ENCODE measurements around the gene SLC9A9. TPM values are rescaled to one million over a fixed set of nuclear protein-coding genes. Genes with fewer than 3 reads are reported as not detected.

Gene SLC9A9
- total RNA-seq, 4 donors from 2014 or later, result 13.4 to 15.0 (median 14.4) TPM

DNA sequence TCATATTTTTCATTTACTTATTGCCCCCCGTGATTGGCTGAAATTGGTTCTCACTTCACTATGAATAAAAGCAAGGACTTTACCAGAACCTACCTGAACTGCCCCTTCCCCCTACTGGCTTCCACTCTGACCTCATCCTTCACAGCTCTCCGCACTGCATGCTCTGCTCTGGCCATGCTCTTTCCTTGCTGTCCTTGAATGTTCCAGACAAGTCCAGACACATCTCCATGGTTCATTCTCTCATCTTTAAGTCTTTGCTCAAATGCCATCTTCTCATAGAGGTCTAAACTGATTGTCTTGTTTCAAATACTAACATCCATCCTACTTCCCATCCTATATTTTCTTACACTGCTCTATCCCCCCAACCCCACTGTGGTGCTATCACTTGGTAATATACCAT lies 599.3 kb downstream of the SLC9A9 start:
- DNase-seq (ENCODE audit: extremely low spot score), result no peak
- Histone ChIP-seq H3K4me3 (no peak overlapping the region), H3K4me1 (no peaks in the 10 kb centered on the region), H3K27ac (replicated peaks in 1 of 4) (no peak overlapping the region), H3K9me3 (no peaks in the 10 kb centered on the region), H3K27me3 (no peaks in the 10 kb centered on the region), H3K36me3 (no peaks in the 10 kb centered on the region)
- intact Hi-C loops (cut with DNase I), result no loop called here
- TF ChIP-seq POLR2AphosphoS5 (IDR thresholded peaks at IDR 0.05) (no peak), POLR2A (IDR thresholded peaks at IDR 0.05; ENCODE audit: low read depth) (no peak), EP300 (IDR thresholded peaks at IDR 0.05) (no peak)
- TF ChIP-seq, protein P1, sequence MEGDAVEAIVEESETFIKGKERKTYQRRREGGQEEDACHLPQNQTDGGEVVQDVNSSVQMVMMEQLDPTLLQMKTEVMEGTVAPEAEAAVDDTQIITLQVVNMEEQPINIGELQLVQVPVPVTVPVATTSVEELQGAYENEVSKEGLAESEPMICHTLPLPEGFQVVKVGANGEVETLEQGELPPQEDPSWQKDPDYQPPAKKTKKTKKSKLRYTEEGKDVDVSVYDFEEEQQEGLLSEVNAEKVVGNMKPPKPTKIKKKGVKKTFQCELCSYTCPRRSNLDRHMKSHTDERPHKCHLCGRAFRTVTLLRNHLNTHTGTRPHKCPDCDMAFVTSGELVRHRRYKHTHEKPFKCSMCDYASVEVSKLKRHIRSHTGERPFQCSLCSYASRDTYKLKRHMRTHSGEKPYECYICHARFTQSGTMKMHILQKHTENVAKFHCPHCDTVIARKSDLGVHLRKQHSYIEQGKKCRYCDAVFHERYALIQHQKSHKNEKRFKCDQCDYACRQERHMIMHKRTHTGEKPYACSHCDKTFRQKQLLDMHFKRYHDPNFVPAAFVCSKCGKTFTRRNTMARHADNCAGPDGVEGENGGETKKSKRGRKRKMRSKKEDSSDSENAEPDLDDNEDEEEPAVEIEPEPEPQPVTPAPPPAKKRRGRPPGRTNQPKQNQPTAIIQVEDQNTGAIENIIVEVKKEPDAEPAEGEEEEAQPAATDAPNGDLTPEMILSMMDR (IDR thresholded peaks at IDR 0.05), result no peak
- 89% methylated on average over 2 of the region's 2 CpGs for WGBS

DNA sequence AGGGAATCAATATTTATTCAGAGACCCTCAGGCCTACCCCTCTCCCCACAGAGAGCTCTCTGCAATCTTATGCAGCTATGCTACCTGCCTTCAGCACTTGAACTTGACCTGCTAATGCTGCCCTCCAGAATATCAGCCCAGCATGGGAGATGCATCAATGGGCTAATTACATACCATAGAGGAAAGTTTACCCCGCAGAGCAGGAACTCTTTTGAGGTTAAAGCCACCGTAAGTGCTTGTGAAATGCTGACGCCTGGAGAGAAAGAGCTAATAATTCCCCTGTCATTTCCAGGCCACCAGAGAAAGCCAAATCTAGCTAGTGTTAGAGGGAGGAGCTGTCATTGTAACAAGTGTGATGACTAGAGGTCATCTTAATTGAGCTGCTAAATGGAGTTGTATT lies 601.2 kb downstream of the SLC9A9 start:
- no peaks in the 10 kb centered on the region for H3K9me3 ChIP-seq
- 91% methylated on average over 3 of the region's 3 CpGs for WGBS
- H3K4me3 ChIP-seq, result no peak overlapping the region
- TF ChIP-seq, protein P1 (IDR thresholded peaks at IDR 0.05), result no peak
- TF ChIP-seq EP300 (IDR thresholded peaks at IDR 0.05) (no peak), POLR2AphosphoS5 (IDR thresholded peaks at IDR 0.05) (no peak), POLR2A (IDR thresholded peaks at IDR 0.05; ENCODE audit: low read depth) (no peak)
- H3K27ac ChIP-seq (replicated peaks in 1 of 4), result no peak overlapping the region
- peaks cover 0 to 6% (median 3%) of the 10 kb centered on the region in 4 donors for H3K4me1 ChIP-seq
- H3K36me3 ChIP-seq, result no peaks in the 10 kb centered on the region
- intact Hi-C loops (cut with DNase I), result no loop called here
- DNase-seq (ENCODE audit: extremely low spot score), result no peak
- H3K27me3 ChIP-seq, result no peaks in the 10 kb centered on the region

DNA sequence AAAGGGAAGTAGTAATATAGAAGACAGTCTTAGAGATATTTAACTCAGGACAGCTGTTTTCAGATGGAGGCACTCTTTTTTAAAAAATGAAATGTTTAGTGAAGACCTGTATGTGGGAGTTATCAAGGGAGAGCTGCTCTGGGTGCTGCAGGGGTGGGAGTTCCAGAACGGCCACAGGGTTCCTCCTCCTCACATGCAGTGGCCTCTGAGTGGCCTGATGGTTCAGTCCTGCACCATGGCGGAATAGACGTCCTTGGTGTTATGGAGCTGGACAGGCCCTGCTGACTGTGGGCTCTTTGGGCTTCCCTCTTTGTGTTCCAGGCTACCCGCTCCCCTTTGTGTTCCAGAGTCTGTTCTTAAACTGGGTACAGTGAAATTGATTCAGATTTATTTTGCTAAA lies 602.6 kb downstream of the SLC9A9 start:
- Histone ChIP-seq H3K36me3 (no peaks in the 10 kb centered on the region), H3K27ac (replicated peaks in 1 of 4) (no peak overlapping the region), H3K4me1 (peaks cover 0 to 19% (median 14%) of the 10 kb centered on the region in 4 donors), H3K9me3 (no peaks in the 10 kb centered on the region), H3K4me3 (no peak overlapping the region), H3K27me3 (no peaks in the 10 kb centered on the region)
- 92% methylated on average over 4 of the region's 4 CpGs for WGBS
- TF ChIP-seq, protein P1 (IDR thresholded peaks at IDR 0.05), result no peak
- TF ChIP-seq POLR2AphosphoS5 (IDR thresholded peaks at IDR 0.05), result no peak
- no peak for TF ChIP-seq POLR2A (IDR thresholded peaks at IDR 0.05; ENCODE audit: low read depth)
- no peak for TF ChIP-seq EP300 (IDR thresholded peaks at IDR 0.05)
- intact Hi-C loops (cut with DNase I), result no loop called here
- DNase-seq (ENCODE audit: extremely low spot score), result no peak

DNA sequence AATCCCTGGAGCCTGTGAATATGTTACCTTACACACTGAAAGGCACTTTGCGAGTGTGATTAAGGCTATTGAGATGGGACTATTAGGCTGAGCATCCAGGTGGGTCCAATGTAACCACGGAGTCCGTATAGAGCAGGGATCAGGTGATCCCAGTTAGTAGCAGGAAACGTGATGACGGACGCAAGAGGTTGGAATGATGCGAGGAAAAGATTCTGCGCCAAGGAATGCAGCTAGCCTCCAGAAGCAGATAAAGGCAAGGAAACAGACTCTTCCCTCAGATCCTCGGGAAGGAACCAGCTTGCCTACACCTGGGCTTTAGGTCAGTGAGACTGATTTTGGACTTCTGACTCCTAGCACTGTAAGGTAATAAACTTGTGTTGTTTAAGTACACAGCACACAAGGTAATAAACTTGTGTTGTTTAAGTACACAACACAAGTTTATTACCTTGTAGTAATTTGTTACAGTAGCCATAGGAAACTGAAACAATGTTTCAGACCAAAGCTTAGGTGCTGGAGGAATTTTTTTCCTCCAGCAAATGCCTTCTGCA lies 603.7 kb downstream of the SLC9A9 start:
- H3K27ac ChIP-seq (replicated peaks in 1 of 4), result no peak overlapping the region
- DNase-seq (ENCODE audit: extremely low spot score), result no peak
- WGBS, result 90% methylated on average over 9 of the region's 9 CpGs
- peaks cover 0 to 19% (median 14%) of the 10 kb centered on the region in 4 donors for H3K4me1 ChIP-seq
- no peak for TF ChIP-seq POLR2A (IDR thresholded peaks at IDR 0.05; ENCODE audit: low read depth)
- TF ChIP-seq, protein P1 (IDR thresholded peaks at IDR 0.05), result no peak
- TF ChIP-seq EP300 (IDR thresholded peaks at IDR 0.05), result no peak
- TF ChIP-seq POLR2AphosphoS5 (IDR thresholded peaks at IDR 0.05), result no peak
- intact Hi-C loops (cut with DNase I), result no loop called here
- H3K36me3 ChIP-seq, result no peaks in the 10 kb centered on the region
- no peaks in the 10 kb centered on the region for H3K27me3 ChIP-seq
- no peaks in the 10 kb centered on the region for H3K9me3 ChIP-seq
- H3K4me3 ChIP-seq, result no peak overlapping the region

DNA sequence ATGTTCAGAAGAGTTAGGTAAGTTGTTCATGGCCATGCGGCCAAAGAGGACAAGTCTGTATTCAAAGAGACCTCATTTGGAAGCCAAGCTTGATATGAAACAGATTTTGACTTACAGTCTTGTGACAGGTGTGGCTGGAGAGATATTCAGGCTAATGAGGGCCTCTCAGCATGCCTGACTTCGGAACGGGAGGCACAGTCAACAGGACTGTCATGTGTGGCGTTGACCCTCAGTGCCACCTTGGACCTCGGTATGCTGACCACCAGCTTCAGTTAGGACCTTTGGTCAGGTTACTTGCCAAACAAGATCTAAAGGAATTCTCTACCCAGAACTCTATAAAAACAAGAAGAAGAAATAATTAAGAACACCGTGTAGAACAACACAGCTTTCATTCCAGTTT lies 604.6 kb downstream of the SLC9A9 start:
- Histone ChIP-seq H3K27me3 (no peaks in the 10 kb centered on the region), H3K4me1 (peaks cover 0 to 19% (median 14%) of the 10 kb centered on the region in 4 donors), H3K27ac (replicated peaks in 1 of 4) (no peak overlapping the region), H3K36me3 (no peaks in the 10 kb centered on the region), H3K9me3 (no peaks in the 10 kb centered on the region), H3K4me3 (no peak overlapping the region)
- no peak for DNase-seq (ENCODE audit: extremely low spot score)
- no peak for TF ChIP-seq POLR2AphosphoS5 (IDR thresholded peaks at IDR 0.05)
- TF ChIP-seq, protein P1 (IDR thresholded peaks at IDR 0.05), result no peak
- TF ChIP-seq POLR2A (IDR thresholded peaks at IDR 0.05; ENCODE audit: low read depth), result no peak
- TF ChIP-seq EP300 (IDR thresholded peaks at IDR 0.05), result no peak
- intact Hi-C loops (cut with DNase I), result no loop called here
- WGBS, result 93% methylated on average over 6 of the region's 6 CpGs

Data from esophagus muscularis mucosa (tissue), 4 donors.